ENCODE results near the gene TMEM201.

DNA sequence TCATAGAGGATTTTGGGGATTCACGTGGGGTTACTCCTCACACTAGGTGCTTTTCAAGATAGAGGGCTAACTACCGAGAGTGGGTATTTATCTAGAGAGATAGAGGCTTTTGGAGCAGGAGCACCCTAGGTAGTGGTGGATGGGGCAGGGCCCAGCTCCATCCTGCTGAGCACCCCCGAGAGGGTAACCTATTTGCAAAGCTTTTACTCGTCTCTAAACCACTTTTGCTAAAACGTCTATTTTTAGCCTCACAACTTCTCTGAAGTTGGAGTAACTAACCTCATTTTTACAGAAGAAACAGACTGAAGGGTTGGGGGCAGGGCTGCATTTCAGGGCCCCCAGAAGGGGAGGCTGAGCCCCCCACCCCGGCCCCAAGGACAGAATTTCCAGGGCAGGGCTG, 50.5 kb downstream of the TMEM201 start:
- TF ChIP-seq NFRKB (IDR thresholded peaks at IDR 0.05) (no peak), FOXM1 (IDR thresholded peaks at IDR 0.05; ENCODE audit: borderline replicate concordance) (no peak), SP1 (IDR thresholded peaks at IDR 0.05) (no peak), LEF1 (IDR thresholded peaks at IDR 0.05; ENCODE audit: borderline replicate concordance) (no peak), SUZ12 (IDR thresholded peaks at IDR 0.05) (no peak), ELF4 (IDR thresholded peaks at IDR 0.05) (no peak), TARDBP (IDR thresholded peaks at IDR 0.05) (no peak), BHLHE40 (IDR thresholded peaks at IDR 0.05; ENCODE audit: borderline replicate concordance) (no peak), ARNT (IDR thresholded peaks at IDR 0.05) (no peak), FOXA1 (IDR thresholded peaks at IDR 0.05) (no peak), HDGF (IDR thresholded peaks at IDR 0.05; ENCODE audit: borderline replicate concordance) (no peak), L3MBTL2 (conservative IDR thresholded peaks at IDR 0.05) (no peak), ZNF384 (IDR thresholded peaks at IDR 0.05) (no peak)
- TF ChIP-seq, protein P1, sequence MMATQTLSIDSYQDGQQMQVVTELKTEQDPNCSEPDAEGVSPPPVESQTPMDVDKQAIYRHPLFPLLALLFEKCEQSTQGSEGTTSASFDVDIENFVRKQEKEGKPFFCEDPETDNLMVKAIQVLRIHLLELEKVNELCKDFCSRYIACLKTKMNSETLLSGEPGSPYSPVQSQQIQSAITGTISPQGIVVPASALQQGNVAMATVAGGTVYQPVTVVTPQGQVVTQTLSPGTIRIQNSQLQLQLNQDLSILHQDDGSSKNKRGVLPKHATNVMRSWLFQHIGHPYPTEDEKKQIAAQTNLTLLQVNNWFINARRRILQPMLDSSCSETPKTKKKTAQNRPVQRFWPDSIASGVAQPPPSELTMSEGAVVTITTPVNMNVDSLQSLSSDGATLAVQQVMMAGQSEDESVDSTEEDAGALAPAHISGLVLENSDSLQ (IDR thresholded peaks at IDR 0.05): no peak
